Liver (tissue), 3 donors: ENCODE measurements around the gene ZNF593.

Experiments used
- CTCF ChIP-seq: fragments of 150-350 bp; IDR thresholded peaks from 2 replicates; pipeline ENCODE4 v1.5.1; 2017; ENCODE audit warnings: improper control_type of control experiment, low read depth, low read length; ENCODE audit not compliant: missing input control
- SP1 ChIP-seq: IDR thresholded peaks from 2 replicates; pipeline ENCODE4 v1.6.1; 2018; ENCODE audit warnings: antibody characterized with exemption, mild to moderate bottlenecking
- TAF1 ChIP-seq: conservative IDR thresholded peaks from 2 replicates; pipeline ENCODE4 v1.6.1; 2016; ENCODE audit warnings: antibody characterized with exemption, mild to moderate bottlenecking
- YY1 ChIP-seq: IDR thresholded peaks from 2 replicates; pipeline ENCODE4 v1.6.1; 2016; ENCODE audit warnings: antibody characterized with exemption, mild to moderate bottlenecking
- TF ChIP-seq, protein P1 (sequence below): IDR thresholded peaks from 2 replicates; pipeline ENCODE4 v1.6.1; 2016; ENCODE audit warnings: antibody characterized with exemption, mild to moderate bottlenecking
- TF ChIP-seq, protein P2 (sequence below): IDR thresholded peaks from 2 replicates; pipeline ENCODE4 v1.6.1; 2016; ENCODE audit warnings: antibody characterized with exemption
- donor health status: healthy.
- donor health status: healthy.

DNA sequence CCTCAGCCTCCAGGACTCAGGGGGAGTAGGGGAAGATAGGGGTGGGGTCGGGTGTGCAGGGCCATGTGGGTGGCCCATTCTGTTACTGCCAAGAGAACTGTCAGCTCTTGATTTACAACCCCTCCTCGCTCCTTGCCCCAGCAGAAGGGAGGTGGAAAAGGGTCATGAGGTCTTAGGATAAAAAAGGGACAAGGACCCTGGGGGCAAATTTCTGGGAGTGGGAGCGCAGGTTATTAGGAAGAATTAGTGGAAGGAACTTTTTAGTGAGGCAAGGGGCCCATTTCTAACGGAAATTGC, 10.0 kb upstream of the ZNF593 start:
- TF ChIP-seq CTCF (no peak), SP1 (no peak), YY1 (no peak), TAF1 (no peak)
- TF ChIP-seq, protein P1, sequence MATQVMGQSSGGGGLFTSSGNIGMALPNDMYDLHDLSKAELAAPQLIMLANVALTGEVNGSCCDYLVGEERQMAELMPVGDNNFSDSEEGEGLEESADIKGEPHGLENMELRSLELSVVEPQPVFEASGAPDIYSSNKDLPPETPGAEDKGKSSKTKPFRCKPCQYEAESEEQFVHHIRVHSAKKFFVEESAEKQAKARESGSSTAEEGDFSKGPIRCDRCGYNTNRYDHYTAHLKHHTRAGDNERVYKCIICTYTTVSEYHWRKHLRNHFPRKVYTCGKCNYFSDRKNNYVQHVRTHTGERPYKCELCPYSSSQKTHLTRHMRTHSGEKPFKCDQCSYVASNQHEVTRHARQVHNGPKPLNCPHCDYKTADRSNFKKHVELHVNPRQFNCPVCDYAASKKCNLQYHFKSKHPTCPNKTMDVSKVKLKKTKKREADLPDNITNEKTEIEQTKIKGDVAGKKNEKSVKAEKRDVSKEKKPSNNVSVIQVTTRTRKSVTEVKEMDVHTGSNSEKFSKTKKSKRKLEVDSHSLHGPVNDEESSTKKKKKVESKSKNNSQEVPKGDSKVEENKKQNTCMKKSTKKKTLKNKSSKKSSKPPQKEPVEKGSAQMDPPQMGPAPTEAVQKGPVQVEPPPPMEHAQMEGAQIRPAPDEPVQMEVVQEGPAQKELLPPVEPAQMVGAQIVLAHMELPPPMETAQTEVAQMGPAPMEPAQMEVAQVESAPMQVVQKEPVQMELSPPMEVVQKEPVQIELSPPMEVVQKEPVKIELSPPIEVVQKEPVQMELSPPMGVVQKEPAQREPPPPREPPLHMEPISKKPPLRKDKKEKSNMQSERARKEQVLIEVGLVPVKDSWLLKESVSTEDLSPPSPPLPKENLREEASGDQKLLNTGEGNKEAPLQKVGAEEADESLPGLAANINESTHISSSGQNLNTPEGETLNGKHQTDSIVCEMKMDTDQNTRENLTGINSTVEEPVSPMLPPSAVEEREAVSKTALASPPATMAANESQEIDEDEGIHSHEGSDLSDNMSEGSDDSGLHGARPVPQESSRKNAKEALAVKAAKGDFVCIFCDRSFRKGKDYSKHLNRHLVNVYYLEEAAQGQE = no peak
- TF ChIP-seq, protein P2, sequence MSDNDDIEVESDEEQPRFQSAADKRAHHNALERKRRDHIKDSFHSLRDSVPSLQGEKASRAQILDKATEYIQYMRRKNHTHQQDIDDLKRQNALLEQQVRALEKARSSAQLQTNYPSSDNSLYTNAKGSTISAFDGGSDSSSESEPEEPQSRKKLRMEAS = no peak
